HUES6 (cell line): ENCODE data around the gene LIN7B.

Experiments used
- H3K27ac ChIP-seq: 2 replicates; pipeline ENCODE4 v1.7.0; 2013; ENCODE audit warnings: low read depth, mild to moderate bottlenecking, low read length, inconsistent platforms
- H3K27me3 ChIP-seq: 2 replicates; pipeline ENCODE4 v1.6.1; 2013; ENCODE audit warnings: low read length; ENCODE audit not compliant: control insufficient read depth, insufficient read depth
- H3K36me3 ChIP-seq: 2 replicates; pipeline ENCODE4 v1.6.1; 2013; ENCODE audit warnings: low read length; ENCODE audit not compliant: control insufficient read depth, insufficient read depth
- H3K4me1 ChIP-seq: 2 replicates; pipeline ENCODE4 v1.6.1; 2013; ENCODE audit warnings: low read length; ENCODE audit not compliant: control insufficient read depth, insufficient read depth
- H3K4me3 ChIP-seq: 2 replicates; pipeline ENCODE4 v1.5.1; 2013; ENCODE audit warnings: low read depth, low read length
- H3K9ac ChIP-seq: one replicate; pipeline ENCODE4 v1.6.1; 2013; ENCODE audit warnings: mild to moderate bottlenecking, low read length
- H3K9me3 ChIP-seq: 2 replicates; pipeline ENCODE4 v1.6.1; 2013; ENCODE audit warnings: low read depth, low read length; ENCODE audit not compliant: control insufficient read depth, insufficient read depth

Gene LIN7B

GRCh38 chr19:49097453-49098288 lies 16.5 kb upstream of the LIN7B start:
- no peaks in the 10 kb centered on the region for H3K9me3 ChIP-seq
- no peak overlapping the region for H3K4me3 ChIP-seq
- H3K4me1 ChIP-seq = peaks cover 5% of the 10 kb centered on the region; the same call in 1 of the 2 replicates
- H3K27me3 ChIP-seq = no peaks in the 10 kb centered on the region
- H3K27ac ChIP-seq = peak overlapping the region; percentile 26; the same call in 1 of the 2 replicates
- peaks cover 87% of the 10 kb centered on the region for H3K36me3 ChIP-seq
- no peak overlapping the region for H3K9ac ChIP-seq

- Histone ChIP-seq H3K9ac (no peak overlapping the region), H3K27me3 (no peaks in the 10 kb centered on the region), H3K4me1 (peaks cover 5% of the 10 kb centered on the region; the same call in 1 of the 2 replicates), H3K9me3 (no peaks in the 10 kb centered on the region), H3K36me3 (peaks cover 91% of the 10 kb centered on the region), H3K27ac (no peak overlapping the region), H3K4me3 (no peak overlapping the region)
Measured at GRCh38 chr19:49098795-49099194, 15.4 kb upstream of the LIN7B start.

GRCh38 chr19:49101160-49101559 lies 13.0 kb upstream of the LIN7B start:
- Histone ChIP-seq H3K9ac (no peak overlapping the region), H3K4me1 (peaks cover 5% of the 10 kb centered on the region; the same call in 1 of the 2 replicates), H3K36me3 (peaks cover 91% of the 10 kb centered on the region), H3K27me3 (no peaks in the 10 kb centered on the region), H3K27ac (no peak overlapping the region), H3K9me3 (no peaks in the 10 kb centered on the region), H3K4me3 (no peak overlapping the region)

- Histone ChIP-seq H3K9ac (no peak overlapping the region), H3K4me3 (no peak overlapping the region), H3K4me1 (peaks cover 4% of the 10 kb centered on the region; the same call in 1 of the 2 replicates), H3K27ac (no peak overlapping the region), H3K9me3 (no peaks in the 10 kb centered on the region), H3K36me3 (peaks cover 94% of the 10 kb centered on the region), H3K27me3 (no peaks in the 10 kb centered on the region)
Measured at GRCh38 chr19:49102303-49102702, 11.9 kb upstream of the LIN7B start.

- Histone ChIP-seq H3K9me3 (no peaks in the 10 kb centered on the region), H3K27me3 (no peaks in the 10 kb centered on the region), H3K4me1 (peaks cover 7% of the 10 kb centered on the region; the same call in 1 of the 2 replicates), H3K4me3 (no peak overlapping the region), H3K36me3 (peaks cover 96% of the 10 kb centered on the region), H3K27ac (no peak overlapping the region), H3K9ac (no peak overlapping the region)
Measured at GRCh38 chr19:49103331-49104085, 10.7 kb upstream of the LIN7B start.

- Histone ChIP-seq H3K27me3 (no peaks in the 10 kb centered on the region), H3K9me3 (no peaks in the 10 kb centered on the region), H3K9ac (no peak overlapping the region), H3K4me3 (no peak overlapping the region), H3K27ac (no peak overlapping the region), H3K4me1 (peaks cover 8% of the 10 kb centered on the region; the same call in 1 of the 2 replicates), H3K36me3 (peaks cover 96% of the 10 kb centered on the region)
Measured at GRCh38 chr19:49104229-49104864, 9.8 kb upstream of the LIN7B start.

GRCh38 chr19:49106648-49107135 lies 7.5 kb upstream of the LIN7B start:
- H3K36me3 ChIP-seq = peaks cover 81% of the 10 kb centered on the region
- H3K9me3 ChIP-seq = no peaks in the 10 kb centered on the region
- H3K4me1 ChIP-seq = 0 out of 2 replicates have a peak, but pooled peaks cover 8% of the 10 kb centered on the region
- no peak overlapping the region for H3K9ac ChIP-seq
- no peaks in the 10 kb centered on the region for H3K27me3 ChIP-seq
- no peak overlapping the region for H3K27ac ChIP-seq
- no peak overlapping the region for H3K4me3 ChIP-seq

GRCh38 chr19:49107625-49108459 lies 6.3 kb upstream of the LIN7B start:
- Histone ChIP-seq H3K4me3 (no peak overlapping the region), H3K4me1 (0 out of 2 replicates have a peak, but pooled peaks cover 8% of the 10 kb centered on the region), H3K9me3 (no peaks in the 10 kb centered on the region), H3K27me3 (no peaks in the 10 kb centered on the region), H3K27ac (no peak overlapping the region), H3K36me3 (peaks cover 72% of the 10 kb centered on the region), H3K9ac (no peak overlapping the region)

GRCh38 chr19:49109051-49109450 lies 5.1 kb upstream of the LIN7B start:
- Histone ChIP-seq H3K36me3 (peaks cover 59% of the 10 kb centered on the region), H3K4me1 (peaks cover 12% of the 10 kb centered on the region; the same call in 1 of the 2 replicates), H3K9me3 (no peaks in the 10 kb centered on the region), H3K27ac (no peak overlapping the region), H3K4me3 (no peak overlapping the region), H3K9ac (no peak overlapping the region), H3K27me3 (no peaks in the 10 kb centered on the region)

GRCh38 chr19:49109569-49110233 lies 4.5 kb upstream of the LIN7B start:
- no peak overlapping the region for H3K4me3 ChIP-seq
- H3K9me3 ChIP-seq = no peaks in the 10 kb centered on the region
- no peaks in the 10 kb centered on the region for H3K27me3 ChIP-seq
- peaks cover 53% of the 10 kb centered on the region for H3K36me3 ChIP-seq
- H3K4me1 ChIP-seq = peaks cover 12% of the 10 kb centered on the region; the same call in 1 of the 2 replicates
- no peak overlapping the region for H3K27ac ChIP-seq
- H3K9ac ChIP-seq = no peak overlapping the region
